Activated effector memory CD4-positive, alpha-beta T cell treated with Interleukin-2 at 50 U/mL for 16 hours (primary cell): Measurements from ENCODE around the gene EIF4EBP2.
A peak's percentile ranks its signal among the peaks of the same experiment; 100 is the strongest.

ENCODE experiments used
- DNase-seq: peaks from one replicate; pipeline ENCODE4 v3.0.0-alpha.2; 2020

The EIF4EBP2 gene

DNA sequence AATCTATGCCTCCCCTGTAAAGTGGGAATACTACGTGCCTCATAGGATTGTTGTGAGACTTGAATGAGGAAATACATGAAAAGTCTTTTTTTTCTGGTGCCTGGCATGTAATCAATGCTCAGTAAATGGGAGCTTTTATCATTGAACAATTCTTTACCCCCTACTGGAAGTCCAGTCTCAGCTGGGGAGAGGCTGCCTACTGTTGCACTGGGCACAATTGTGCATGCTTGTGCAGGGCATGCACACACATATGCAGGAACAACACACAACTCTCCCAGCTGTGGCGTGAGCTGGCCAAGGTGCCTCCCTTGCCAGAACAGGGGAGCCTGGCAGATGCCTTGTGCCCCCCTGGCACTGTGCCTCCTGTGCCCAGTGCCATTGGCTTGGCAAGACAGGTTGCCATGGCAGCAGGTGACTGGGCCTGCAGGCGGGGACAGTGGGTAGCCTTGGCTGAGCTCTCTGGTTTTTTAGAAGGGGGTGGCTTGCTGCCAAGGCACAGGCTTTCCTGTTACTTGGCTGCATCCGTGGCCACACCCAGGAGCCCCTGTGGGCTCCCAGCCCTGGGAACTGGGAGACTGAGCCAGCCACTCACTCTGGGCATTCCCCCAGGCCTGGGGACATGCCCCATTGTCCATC, 58.5 kb downstream of the EIF4EBP2 start:
- DNase-seq, result no peak

DNA sequence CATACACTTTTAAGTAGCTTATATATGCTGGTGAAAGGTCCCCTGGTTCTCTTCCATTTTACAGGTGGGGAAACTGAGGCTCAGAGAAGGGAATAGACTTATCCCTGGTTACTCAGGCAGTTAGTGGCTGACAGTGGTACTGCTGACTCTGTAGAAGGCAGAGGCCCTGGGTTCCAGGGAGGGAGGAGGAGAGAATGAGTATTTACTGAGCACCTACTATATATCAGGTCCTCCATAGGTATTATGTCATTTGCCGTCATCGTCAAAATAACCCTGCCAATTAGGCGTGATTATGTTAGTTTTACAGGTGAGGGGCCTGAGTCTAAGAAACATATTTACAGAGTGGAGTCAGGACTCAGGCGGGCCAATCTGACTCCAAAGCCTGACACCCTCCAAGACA, 61.3 kb downstream of the EIF4EBP2 start:
- no peak for DNase-seq

GRCh38 chr10:70465832-70466231, 61.9 kb downstream of the EIF4EBP2 start:
- DNase-seq, result no peak

DNA sequence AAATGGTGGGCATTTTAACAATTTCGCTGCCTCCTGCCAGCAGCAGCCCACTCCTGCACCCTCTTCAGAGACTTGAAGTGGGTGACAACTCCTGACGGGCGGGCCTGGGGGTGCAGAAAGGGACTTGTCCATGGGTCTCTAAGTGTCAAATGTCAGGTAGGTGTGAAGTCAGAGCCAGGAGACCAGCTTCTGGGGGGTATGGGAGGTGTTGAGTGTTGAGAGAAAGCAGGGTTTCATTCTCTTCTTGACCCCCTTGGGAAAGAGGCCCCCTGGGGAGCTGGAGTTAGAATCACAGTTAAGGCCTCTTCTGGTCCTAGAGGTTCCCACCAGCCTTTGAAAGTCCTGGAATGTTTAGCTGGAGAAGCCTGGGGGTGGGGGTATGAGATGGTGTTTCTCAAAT, 63.0 kb downstream of the EIF4EBP2 start:
- no peak for DNase-seq

DNA sequence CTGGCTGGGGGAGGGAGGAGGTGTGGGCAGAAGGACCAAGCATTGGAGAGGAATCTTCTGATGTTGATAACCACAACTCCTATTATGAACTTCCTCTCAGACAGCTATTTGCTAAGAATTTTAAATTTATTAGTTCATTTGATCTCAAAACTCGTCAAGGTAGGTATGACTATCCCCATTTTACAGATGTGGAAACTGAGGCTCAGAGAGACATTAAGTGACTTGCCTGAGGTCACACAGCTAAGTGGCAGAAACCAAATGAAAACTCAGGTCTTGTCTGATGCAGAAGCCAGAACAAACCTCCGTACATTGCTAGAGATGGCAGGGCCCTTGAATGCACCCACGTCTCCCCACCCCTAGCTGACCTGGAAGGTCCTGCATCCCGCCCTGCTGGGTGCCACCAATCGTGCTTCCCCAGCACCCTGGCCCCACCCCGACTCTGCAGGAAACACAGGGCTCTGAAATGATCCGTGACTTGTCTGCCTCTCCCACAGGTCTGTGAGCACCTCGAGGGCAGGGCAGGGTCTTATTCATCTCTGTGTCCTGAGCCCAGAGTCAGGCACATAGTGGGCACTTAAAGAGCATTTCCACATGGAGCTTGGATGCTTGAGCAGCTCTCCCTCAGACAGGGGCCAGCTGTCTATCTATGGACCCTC, 69.0 kb downstream of the EIF4EBP2 start:
- no peak for DNase-seq

DNA sequence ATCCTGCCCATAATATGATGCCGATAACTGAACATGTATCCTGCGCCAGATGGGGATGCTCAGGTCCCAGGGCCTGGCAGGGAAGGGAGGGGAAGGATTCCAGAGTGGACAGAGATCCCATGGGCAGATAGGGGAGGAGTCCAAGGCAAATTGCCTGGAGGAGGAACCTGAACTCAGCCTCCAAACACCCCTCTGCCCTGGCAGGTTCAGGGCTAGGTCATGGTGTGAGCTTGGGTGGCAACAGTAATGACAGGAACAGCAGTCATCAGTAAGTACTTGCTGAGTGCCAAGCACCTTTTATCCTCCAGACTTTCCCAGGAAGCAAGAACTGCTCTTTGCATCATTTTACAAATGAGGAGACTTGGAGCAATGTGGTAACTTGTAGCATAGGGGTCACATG, 70.8 kb downstream of the EIF4EBP2 start:
- no peak for DNase-seq

- no peak for DNase-seq
Observed at GRCh38 chr10:70475661-70476060, 71.7 kb downstream of the EIF4EBP2 start.

DNA sequence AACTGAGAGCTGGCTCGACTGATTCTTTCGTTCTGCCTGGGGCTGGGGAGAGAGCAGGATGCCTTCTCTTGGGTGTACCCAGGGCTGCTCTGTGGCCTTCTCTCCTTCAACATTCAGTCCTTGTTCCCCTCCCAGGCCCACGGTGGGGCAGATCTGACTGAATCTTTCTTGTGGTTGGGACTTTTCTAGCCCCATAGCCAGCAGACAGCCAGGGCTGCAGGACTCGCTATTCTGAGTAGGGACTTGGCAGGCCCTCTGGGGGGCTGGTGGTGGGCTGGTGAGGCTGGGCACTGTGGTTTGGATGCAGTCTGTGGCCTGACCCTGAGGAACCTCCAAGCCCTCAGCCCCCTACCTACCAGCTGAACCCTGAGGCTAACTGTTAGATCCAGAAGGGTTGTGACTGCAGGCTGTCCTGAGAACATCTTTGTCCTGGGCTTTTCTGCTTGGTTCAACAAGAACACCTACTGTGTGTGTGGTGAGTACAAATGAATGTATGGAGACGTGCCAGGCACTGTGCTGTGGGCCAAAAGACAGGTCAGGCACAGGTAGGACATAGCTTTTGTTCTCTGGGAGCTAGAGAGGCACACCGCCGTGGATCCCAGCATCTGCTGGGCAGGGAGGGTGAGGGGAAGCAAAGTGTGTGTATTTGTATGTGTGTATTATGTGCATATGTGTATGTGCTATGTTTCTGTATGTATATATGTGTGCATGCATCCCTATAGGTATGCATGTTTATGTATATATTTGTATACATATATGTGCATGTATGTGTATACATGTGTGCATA, 72.5 kb downstream of the EIF4EBP2 start:
- DNase-seq, result no peak

GRCh38 chr10:70477661-70478162, 73.8 kb downstream of the EIF4EBP2 start:
- peak; percentile 68 for DNase-seq
